CD14-positive monocyte (primary cell): ENCODE data around the gene GPR55. TPM values are rescaled to one million over a fixed set of nuclear protein-coding genes. Genes with fewer than 3 reads are reported as not detected.
A peak's percentile ranks its signal among the peaks of the same experiment; 100 is the strongest.

ENCODE experiments used
- DNase-seq, 3 donors: peaks; one replicate each; pipeline ENCODE4 v3.0.0-alpha.2; 2011 to 2022
- H2AFZ ChIP-seq: 2 replicates; pipeline ENCODE4 v1.6.0; 2012; ENCODE audit warnings: mild to moderate bottlenecking, low read depth, low read length, inconsistent platforms; ENCODE audit not compliant: insufficient read depth, poor library complexity, severe bottlenecking
- H3K27ac ChIP-seq, 2 donors: 1 replicate in 1 of 2; 2 replicates in 1 of 2; pipeline ENCODE4 v1.5.1; 2012 to 2013; ENCODE audit warnings: low read length in 2 of 2, control low read depth in 1 of 2, inconsistent platforms in 1 of 2, low read depth in 1 of 2, mild to moderate bottlenecking in 1 of 2
- H3K27me3 ChIP-seq, 2 donors: one replicate each; pipeline versions ENCODE4 v1.6.0 to v1.6.1; 2011 to 2013; ENCODE audit warnings: low read length in 2 of 2; ENCODE audit not compliant: control insufficient read depth in 2 of 2, insufficient read depth in 2 of 2
- H3K36me3 ChIP-seq, 2 donors: replicated peaks in 1 of 2; 1 replicate in 1 of 2; 2 replicates in 1 of 2; pipeline versions ENCODE4 v1.5.1 to v1.6.1; 2012 to 2013; ENCODE audit warnings: low read length in 2 of 2, control low read depth in 1 of 2, inconsistent platforms in 1 of 2, mild to moderate bottlenecking in 1 of 2; ENCODE audit not compliant: insufficient read depth in 2 of 2, control insufficient read depth in 1 of 2
- H3K4me1 ChIP-seq, 2 donors: 1 replicate in 1 of 2; 2 replicates in 1 of 2; pipeline versions ENCODE4 v1.5.1 to v1.6.1; 2012 to 2013; ENCODE audit warnings: low read length in 2 of 2, control low read depth in 1 of 2, inconsistent platforms in 1 of 2, mild to moderate bottlenecking in 1 of 2, moderate library complexity in 1 of 2; ENCODE audit not compliant: insufficient read depth in 2 of 2, control insufficient read depth in 1 of 2
- H3K4me2 ChIP-seq: replicated peaks from 2 replicates; pipeline ENCODE3; 2012; ENCODE audit warnings: low read length, moderate library complexity, mild to moderate bottlenecking; ENCODE audit not compliant: poor library complexity, severe bottlenecking; ENCODE audit errors: extremely low read depth
- H3K4me3 ChIP-seq, 3 experiments: fragments of 200-600 bp in 1 of 3; sonication (generic) in 1 of 3; replicated peaks in 1 of 3; 1 replicate in 2 of 3; 2 replicates in 1 of 3; pipeline ENCODE4 v1.5.1; 2011 to 2013; ENCODE audit warnings: low read length in 3 of 3, mild to moderate bottlenecking in 3 of 3, control low read depth in 2 of 3, low read depth in 2 of 3, inconsistent platforms in 1 of 3, moderate library complexity in 1 of 3
- H3K79me2 ChIP-seq: 2 replicates; pipeline ENCODE4 v1.6.0; 2012; ENCODE audit warnings: mild to moderate bottlenecking, control low read depth, inconsistent platforms, low read length, moderate library complexity; ENCODE audit not compliant: insufficient read depth
- H3K9ac ChIP-seq: 2 replicates; pipeline ENCODE4 v1.6.0; 2017; ENCODE audit warnings: low read length, mild to moderate bottlenecking; ENCODE audit not compliant: insufficient read depth, poor library complexity, severe bottlenecking
- H3K9me3 ChIP-seq, 2 donors: replicated peaks in 1 of 2; 1 replicate in 1 of 2; 2 replicates in 1 of 2; pipeline versions ENCODE4 v1.5.1 to v1.6.1; 2012 to 2013; ENCODE audit warnings: low read length in 2 of 2, control low read depth in 1 of 2; ENCODE audit not compliant: control insufficient read depth in 1 of 2, insufficient read depth in 1 of 2
- H4K20me1 ChIP-seq: 2 replicates; pipeline ENCODE4 v1.6.0; 2012; ENCODE audit warnings: mild to moderate bottlenecking, low read length, control low read depth, moderate library complexity; ENCODE audit not compliant: insufficient read depth
- H3K27ac Mint-ChIP-seq, 7 donors: one replicate each; pipeline ENCODE4 v1.8.0; 2020; ENCODE audit warnings: mild to moderate bottlenecking in 7 of 7, mixed read lengths in 7 of 7, moderate library complexity in 6 of 7, inconsistent platforms in 2 of 7
- H3K27me3 Mint-ChIP-seq, 3 donors: one replicate each; pipeline ENCODE4 v1.8.0; 2021 to 2022; ENCODE audit warnings: low read depth in 3 of 3, mild to moderate bottlenecking in 3 of 3, mixed read lengths in 3 of 3, moderate library complexity in 3 of 3, inconsistent platforms in 1 of 3
- H3K36me3 Mint-ChIP-seq, 2 donors: one replicate each; pipeline ENCODE4 v1.8.0; 2020; ENCODE audit warnings: mixed read lengths in 2 of 2, inconsistent platforms in 1 of 2, mild to moderate bottlenecking in 1 of 2
- H3K4me1 Mint-ChIP-seq: one replicate; pipeline ENCODE4 v1.8.0; 2020; ENCODE audit warnings: mild to moderate bottlenecking, mixed read lengths
- H3K4me3 Mint-ChIP-seq, 2 donors: one replicate each; pipeline ENCODE4 v1.8.0; 2020; ENCODE audit warnings: mild to moderate bottlenecking in 2 of 2, mixed read lengths in 2 of 2, moderate library complexity in 1 of 2
- H3K9me3 Mint-ChIP-seq, 7 donors: one replicate each; pipeline ENCODE4 v1.8.0; 2020 to 2022; ENCODE audit warnings: mixed read lengths in 7 of 7, mild to moderate bottlenecking in 6 of 7, moderate library complexity in 6 of 7, inconsistent platforms in 2 of 7
- CTCF ChIP-seq: fragments of 200-600 bp; IDR thresholded peaks from one replicate; pipeline ENCODE4 v1.8.0; 2022; ENCODE audit warnings: antibody characterized with exemption, mild to moderate bottlenecking
- WGBS: methylation state at CpG from one replicate; pipeline ENCODE4 v1.1.5; 2013; ENCODE audit warnings: missing lambda C conversion rate; ENCODE audit not compliant: insufficient coverage; 5-methylcytosine and 5-hydroxymethylcytosine counted together
- intact Hi-C, 2 donors: fragments of 100-400 bp; cut with micrococcal nuclease; formaldehyde crosslinking; loops; one replicate each; pipeline versions ENCODE4 v1.15.0 to v1.15.1; 2023
- polyA plus RNA-seq, 3 donors: library from polyadenylated mRNA; depleted of rRNA in 1 of 3; unstranded in 2 of 3; stranded (reverse) in 1 of 3; fragments of 300-500 nt in 2 of 3; fragments of >200 nt in 1 of 3; fragmentation: Illumina TruSeq in 2 of 3; gene quantifications; 1 replicate in 2 of 3; 2 replicates in 1 of 3; pipeline ENCODE4 v1.2.3, GENCODE V29; 2012 to 2021

The GPR55 gene
- polyA plus RNA-seq, 3 donors: 0.11 to 0.12 TPM; not detected in 1

GRCh38 chr2:230908595-230909191, 16.3 kb downstream of the GPR55 start:
- no peaks in the 10 kb centered on the region for H3K9me3 Mint-ChIP-seq
- TF ChIP-seq CTCF: no peak
- peaks cover 1 to 8% (median 3%) of the 10 kb centered on the region in 3 donors for H3K27me3 Mint-ChIP-seq
- peak; percentile 15 to 67 (median 15) for DNase-seq
- Histone ChIP-seq H3K9ac (no peak overlapping the region), H3K4me3 (no peak overlapping the region), H3K36me3 (no peaks in the 10 kb centered on the region), H2AFZ (no peak overlapping the region), H3K4me2 (no peak overlapping the region), H3K4me1 (peaks cover 11 to 17% of the 10 kb centered on the region in 2 donors), H3K27me3 (no peaks in the 10 kb centered on the region), H3K9me3 (no peaks in the 10 kb centered on the region), H4K20me1 (no peaks in the 10 kb centered on the region), H3K27ac (no peak overlapping the region), H3K79me2 (no peaks in the 10 kb centered on the region)
- peaks cover 23% of the 10 kb centered on the region for H3K4me1 Mint-ChIP-seq
- 73% methylated on average over 7 of the region's 10 CpGs for WGBS
- H3K4me3 Mint-ChIP-seq: peak overlapping the region in 1 of 2 donors; percentile 1
- H3K36me3 Mint-ChIP-seq: no peaks in the 10 kb centered on the region
- intact Hi-C loops: no loop called here
- H3K27ac Mint-ChIP-seq: no peak overlapping the region

GRCh38 chr2:230908092-230908594, 16.9 kb downstream of the GPR55 start:
- no peak for DNase-seq
- Mint-ChIP-seq H3K36me3 (no peaks in the 10 kb centered on the region), H3K27me3 (peaks cover 1 to 6% (median 3%) of the 10 kb centered on the region in 3 donors), H3K4me3 (peak overlapping the region in 1 of 2 donors; percentile 1), H3K9me3 (no peaks in the 10 kb centered on the region), H3K4me1 (peaks cover 17% of the 10 kb centered on the region), H3K27ac (no peak overlapping the region)
- Histone ChIP-seq H3K27ac (no peak overlapping the region), H3K36me3 (no peaks in the 10 kb centered on the region), H3K4me1 (peaks cover 5 to 11% of the 10 kb centered on the region in 2 donors), H4K20me1 (no peaks in the 10 kb centered on the region), H3K4me2 (no peak overlapping the region), H3K27me3 (no peaks in the 10 kb centered on the region), H3K4me3 (no peak overlapping the region), H3K9me3 (no peaks in the 10 kb centered on the region), H2AFZ (no peak overlapping the region), H3K9ac (no peak overlapping the region), H3K79me2 (no peaks in the 10 kb centered on the region)
- no peak for TF ChIP-seq CTCF
- intact Hi-C loops: no loop called here
- 72% methylated on average over 4 of the region's 6 CpGs for WGBS
